Right ventricle myocardium superior (tissue), 1 donor: ENCODE measurements around the gene TRAPPC2. TPM values are rescaled to one million over a fixed set of nuclear protein-coding genes. Genes with fewer than 3 reads are reported as not detected.

ENCODE experiments used
- ATAC-seq: fragments of 200-7000 bp; cut with Tn5 transposase; one replicate; pipeline ENCODE4 v1.9.1; 2020; ENCODE audit warnings: mild to moderate bottlenecking; ENCODE audit not compliant: poor library complexity
- DNase-seq: peaks from one replicate; pipeline ENCODE4 v3.0.0-alpha.2; 2020
- intact Hi-C: fragments of 100-400 bp; cut with DNase I; formaldehyde crosslinking; loops from one replicate; pipeline ENCODE4 v1.11.2; 2022
- total RNA-seq: library from RNA; stranded (reverse); fragmentation: NEBNext Ultra II Directional; extraction: Animal tissue kit (Norgen Biotek cat#: 25700); gene quantifications from one replicate; pipeline ENCODE4 v1.2.1, GENCODE V29; 2021
- donor health status: DM: no; HTN: yes; CAD: no; lungs with severe emphysema.

Gene TRAPPC2
- total RNA-seq, 1 donor from 2014 or later = 6.8 TPM

GRCh38 chrX:13703589-13703988 lies 30.8 kb downstream of the TRAPPC2 start:
- intact Hi-C loops = no loop called here
- ATAC-seq (no peak), DNase-seq (no peak)

GRCh38 chrX:13703135-13703534 lies 31.3 kb downstream of the TRAPPC2 start:
- no peak for DNase-seq
- intact Hi-C loops = no loop called here
- no peak for ATAC-seq

- no peak for ATAC-seq
- no peak for DNase-seq
- intact Hi-C loops = no loop called here
These were observed 32.2 kb downstream of the TRAPPC2 start for GRCh38 chrX:13702111-13702789.

- intact Hi-C loops = no loop called here
- DNase-seq = no peak
- ATAC-seq = no peak
These were observed 34.0 kb downstream of the TRAPPC2 start for GRCh38 chrX:13700380-13700779.

- intact Hi-C loops = no loop called here
- DNase-seq (no peak), ATAC-seq (peak; percentile 69)
These were observed 35.1 kb downstream of the TRAPPC2 start for GRCh38 chrX:13699183-13699826.

- intact Hi-C loops = no loop called here
- DNase-seq = no peak
- ATAC-seq = no peak
These were observed 36.0 kb downstream of the TRAPPC2 start for GRCh38 chrX:13698432-13698831.

- ATAC-seq = no peak
- DNase-seq = no peak
- intact Hi-C loops = no loop called here
These were observed 36.4 kb downstream of the TRAPPC2 start for GRCh38 chrX:13697976-13698375.

- intact Hi-C loops = no loop called here
- no peak for DNase-seq
- ATAC-seq = no peak
These were observed 37.0 kb downstream of the TRAPPC2 start for GRCh38 chrX:13697455-13697854.

- no peak for ATAC-seq
- DNase-seq = no peak
- intact Hi-C loops = no loop called here
These were observed 38.8 kb downstream of the TRAPPC2 start for GRCh38 chrX:13695601-13696115.

- ATAC-seq = no peak
- intact Hi-C loops = no loop called here
These were observed 39.4 kb downstream of the TRAPPC2 start for GRCh38 chrX:13694983-13695382.

GRCh38 chrX:13694359-13694758 lies 40.1 kb downstream of the TRAPPC2 start:
- DNase-seq (no peak), ATAC-seq (no peak)
- intact Hi-C loops = no loop called here

More at GRCh38 chrX:13694983-13695382, 39.4 kb downstream of the TRAPPC2 start:
- DNase-seq = no peak

- intact Hi-C loops = no loop called here
- no peak for DNase-seq
- no peak for ATAC-seq
These were observed 41.0 kb downstream of the TRAPPC2 start for GRCh38 chrX:13693341-13693961.

- intact Hi-C loops = no loop called here
- no peak for ATAC-seq
- no peak for DNase-seq
These were observed 41.6 kb downstream of the TRAPPC2 start for GRCh38 chrX:13692771-13693231.

- DNase-seq (no peak), ATAC-seq (no peak)
- intact Hi-C loops = no loop called here
These were observed 42.5 kb downstream of the TRAPPC2 start for GRCh38 chrX:13691841-13692371.

GRCh38 chrX:13690836-13691235 lies 43.6 kb downstream of the TRAPPC2 start:
- DNase-seq = no peak
- no peak for ATAC-seq
- intact Hi-C loops = no loop called here

GRCh38 chrX:13689741-13690211 lies 44.6 kb downstream of the TRAPPC2 start:
- intact Hi-C loops = no loop called here
- ATAC-seq (peak; percentile 34), DNase-seq (no peak)

GRCh38 chrX:13688958-13689740 lies 45.3 kb downstream of the TRAPPC2 start, which contains the start of gene RAB9A:
Gene RAB9A, plus strand, starts transcription at chrX:13689128. Its CDS starts 19,619 bp downstream, at chrX:13708747.
- peak; percentile 88 for DNase-seq
- ATAC-seq = peak; percentile 99
- intact Hi-C loops = no loop called here

- no peak for DNase-seq
- ATAC-seq = no peak
- intact Hi-C loops = no loop called here
These were observed 45.9 kb downstream of the TRAPPC2 start for GRCh38 chrX:13688384-13688957.
